ENCODE measurements around the gene TMEM53.

DNA sequence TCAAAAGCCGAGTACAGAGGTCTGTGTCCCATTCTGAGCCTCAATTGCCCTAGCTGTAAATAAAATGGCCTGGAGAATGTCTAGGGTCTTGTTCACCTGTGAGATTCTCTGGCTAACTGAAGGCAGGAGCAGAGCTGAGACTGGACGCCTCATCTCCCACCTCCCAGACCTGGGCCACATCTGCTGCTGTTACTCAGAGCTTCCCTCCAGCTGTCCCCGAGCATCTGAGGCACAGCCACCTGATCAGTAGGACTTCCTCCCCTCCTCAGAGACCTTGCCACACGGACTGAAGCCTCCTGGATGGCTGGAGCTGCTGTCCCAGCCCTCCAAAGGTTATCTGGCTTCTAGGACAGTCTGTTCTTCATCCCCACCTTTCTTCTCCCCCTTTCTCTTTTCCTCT, 62.4 kb downstream of the TMEM53 start:
- TF ChIP-seq EZH2phosphoT487 (IDR thresholded peaks at IDR 0.05; ENCODE audit: borderline replicate concordance, low read length) (no peak), EZH2 (IDR thresholded peaks at IDR 0.05; ENCODE audit: low read length, unreplicated experiment) (no peak)
- TF ChIP-seq, protein P1, sequence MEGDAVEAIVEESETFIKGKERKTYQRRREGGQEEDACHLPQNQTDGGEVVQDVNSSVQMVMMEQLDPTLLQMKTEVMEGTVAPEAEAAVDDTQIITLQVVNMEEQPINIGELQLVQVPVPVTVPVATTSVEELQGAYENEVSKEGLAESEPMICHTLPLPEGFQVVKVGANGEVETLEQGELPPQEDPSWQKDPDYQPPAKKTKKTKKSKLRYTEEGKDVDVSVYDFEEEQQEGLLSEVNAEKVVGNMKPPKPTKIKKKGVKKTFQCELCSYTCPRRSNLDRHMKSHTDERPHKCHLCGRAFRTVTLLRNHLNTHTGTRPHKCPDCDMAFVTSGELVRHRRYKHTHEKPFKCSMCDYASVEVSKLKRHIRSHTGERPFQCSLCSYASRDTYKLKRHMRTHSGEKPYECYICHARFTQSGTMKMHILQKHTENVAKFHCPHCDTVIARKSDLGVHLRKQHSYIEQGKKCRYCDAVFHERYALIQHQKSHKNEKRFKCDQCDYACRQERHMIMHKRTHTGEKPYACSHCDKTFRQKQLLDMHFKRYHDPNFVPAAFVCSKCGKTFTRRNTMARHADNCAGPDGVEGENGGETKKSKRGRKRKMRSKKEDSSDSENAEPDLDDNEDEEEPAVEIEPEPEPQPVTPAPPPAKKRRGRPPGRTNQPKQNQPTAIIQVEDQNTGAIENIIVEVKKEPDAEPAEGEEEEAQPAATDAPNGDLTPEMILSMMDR (conservative IDR thresholded peaks at IDR 0.05; ENCODE audit: low read depth, low read length): no peak
